K562 (cell line): ENCODE data around the gene ENC1. TPM values are rescaled to one million over a fixed set of nuclear protein-coding genes. Genes with fewer than 3 reads are reported as not detected.

Experiments
- ATAC-seq: fragments of 200-7000 bp; cut with Tn5 transposase; 3 replicates; pipeline ENCODE4 v1.9.1; 2020; ENCODE audit warnings: moderate library complexity
- BruUV-seq: library from RNA; stranded (reverse); fragments of 400-500 nt; replicated peaks from 2 replicates; lab custom pipeline; 2021; lab: Mats Ljungman, UMichigan
- CTCF ChIA-PET: fragments of 300-600 bp; formaldehyde crosslinking; extraction: SDS; loops from one replicate; lab custom pipeline; 2021; ENCODE audit warnings: low intra/inter-chr PET ratio; lab: Yijun Ruan, JAX
- POLR2A ChIA-PET: fragments of 300-600, 350-650 bp; sonication (Branson Sonifier 250); formaldehyde crosslinking; extraction: SDS; loops from one replicate; lab custom pipeline; 2021; ENCODE audit warnings: antibody characterized with exemption, inconsistent platforms; lab: Yijun Ruan, JAX
- DNase-seq, 4 experiments: peaks; one replicate each; pipeline versions ENCODE4 v3.0.0 to v3.0.0-alpha.2; 2011 to 2018; ENCODE audit warnings: low spot score in 3 of 4, mixed read lengths in 3 of 4; ENCODE audit errors: extremely low read depth in 1 of 4
- FAIRE-seq: peaks from 2 replicates; lab custom pipeline; 2011; peaks lifted over from hg19 to GRCh38; lab: Jason Lieb, UNC
- H2AFZ ChIP-seq: 2 replicates; pipeline ENCODE4 v1.6.0; 2011; ENCODE audit warnings: low read depth, low read length, control low read depth, inconsistent platforms
- H3K27ac ChIP-seq: fragments of 200-600 bp; 3 replicates; pipeline ENCODE4 v1.8.0; 2011; ENCODE audit warnings: low read depth, mild to moderate bottlenecking, control low read depth, inconsistent platforms, low read length, moderate library complexity, mixed read lengths; ENCODE audit errors: extremely low read depth
- H3K27me3 ChIP-seq, 2 experiments: fragments of 300-600 bp in 1 of 2; 2 replicates in 1 of 2; 3 replicates in 1 of 2; pipeline versions ENCODE4 v1.6.0 to v1.8.0; 2011; ENCODE audit warnings: inconsistent platforms in 2 of 2, low read length in 2 of 2, mild to moderate bottlenecking in 1 of 2, mixed read lengths in 1 of 2, moderate library complexity in 1 of 2; ENCODE audit not compliant: control insufficient read depth in 2 of 2, insufficient read depth in 2 of 2
- H3K36me3 ChIP-seq: fragments of 300-600 bp; 3 replicates; pipeline ENCODE4 v1.8.0; 2011; ENCODE audit warnings: mild to moderate bottlenecking, low read length, inconsistent platforms; ENCODE audit not compliant: control insufficient read depth, insufficient read depth
- H3K4me1 ChIP-seq, 2 experiments: fragments of 200-600 bp in 1 of 2; replicated peaks in 1 of 2; 2 replicates in 1 of 2; 3 replicates in 1 of 2; pipeline versions ENCODE4 v1.5.1 to v1.8.0; 2011; ENCODE audit warnings: inconsistent platforms in 2 of 2, low read length in 2 of 2, mild to moderate bottlenecking in 1 of 2, mixed read lengths in 1 of 2, moderate library complexity in 1 of 2; ENCODE audit not compliant: control insufficient read depth in 2 of 2, insufficient read depth in 2 of 2
- H3K4me2 ChIP-seq: 2 replicates; pipeline ENCODE4 v1.6.1; 2011; ENCODE audit warnings: low read length, control low read depth, inconsistent platforms, mixed read lengths; ENCODE audit not compliant: insufficient read depth
- H3K4me3 ChIP-seq: fragments of 200-600 bp; sonication (generic), shearing (Covaris generic); 2 replicates; pipeline ENCODE4 v1.5.1; 2016; ENCODE audit warnings: control low read depth, inconsistent platforms
- H3K79me2 ChIP-seq: fragments of 200-600 bp; 3 replicates; pipeline ENCODE4 v1.8.0; 2011; ENCODE audit warnings: low read length, inconsistent platforms; ENCODE audit not compliant: control insufficient read depth, insufficient read depth
- H3K9ac ChIP-seq, 2 experiments: 2 replicates each; pipeline versions ENCODE4 v1.6.0 to v1.6.1; 2011; ENCODE audit warnings: low read depth in 2 of 2, low read length in 2 of 2, control low read depth in 1 of 2, inconsistent platforms in 1 of 2, mild to moderate bottlenecking in 1 of 2, mixed read lengths in 1 of 2; ENCODE audit not compliant: insufficient read depth in 1 of 2
- H3K9me1 ChIP-seq: one replicate; pipeline ENCODE4 v1.6.0; 2011; ENCODE audit warnings: inconsistent platforms, mild to moderate bottlenecking, low read length, moderate library complexity; ENCODE audit not compliant: control insufficient read depth, insufficient read depth
- H3K9me3 ChIP-seq: replicated peaks from 2 replicates; pipeline ENCODE4 v1.5.1; 2011; ENCODE audit warnings: low read depth, low read length, inconsistent platforms; ENCODE audit not compliant: control insufficient read depth, insufficient read depth
- H4K20me1 ChIP-seq: replicated peaks from 2 replicates; pipeline ENCODE4 v1.6.1; 2011; ENCODE audit warnings: low read length, inconsistent platforms, mixed read lengths; ENCODE audit not compliant: control insufficient read depth, insufficient read depth
- ARHGAP35 ChIP-seq: fragments of 450-650 bp; IDR thresholded peaks from 2 replicates; pipeline ENCODE4 v1.6.1; 2018; ENCODE audit not compliant: partially characterized antibody
- COPS2 ChIP-seq: fragments of 450-650 bp; conservative IDR thresholded peaks from 2 replicates; pipeline ENCODE4 v1.6.1; 2016; ENCODE audit warnings: mild to moderate bottlenecking, moderate library complexity
- HMBOX1 ChIP-seq: sonication (generic); IDR thresholded peaks from 2 replicates; pipeline ENCODE4 v1.6.1; 2016
- HMG20A ChIP-seq: fragments of 450-650 bp; formaldehyde crosslinking; conservative IDR thresholded peaks from 2 replicates; pipeline ENCODE4 v1.4.0; 2020; ENCODE audit warnings: mild to moderate bottlenecking, mixed read lengths
- HNRNPK ChIP-seq: fragments of 200-400 bp; formaldehyde crosslinking; IDR thresholded peaks from one replicate; pipeline ENCODE4 v1.6.1; 2018; ENCODE audit warnings: mild to moderate bottlenecking, low read depth, low read length; ENCODE audit not compliant: poor library complexity, severe bottlenecking
- MED1 ChIP-seq: sonication (generic); formaldehyde crosslinking; IDR thresholded peaks from 2 replicates; pipeline ENCODE4 v1.8.1; 2023; ENCODE audit warnings: missing genetic modification reagents, borderline replicate concordance
- MEF2A ChIP-seq: IDR thresholded peaks from 2 replicates; pipeline ENCODE4 v1.6.1; 2011; ENCODE audit warnings: low read depth, mild to moderate bottlenecking, low read length, moderate library complexity; ENCODE audit not compliant: control insufficient read depth
- MYC ChIP-seq, 2 experiments: fragments of 250-450 bp in 1 of 2; sonication (Bioruptor Pico) in 1 of 2; IDR thresholded peaks; 2 replicates each; pipeline versions ENCODE4 v1.5.1 to v1.6.1; 2012 to 2021; ENCODE audit warnings: low read depth in 2 of 2, borderline replicate concordance in 1 of 2, improper control_type of control experiment in 1 of 2, low read length in 1 of 2, mild to moderate bottlenecking in 1 of 2, moderate library complexity in 1 of 2
- RFX1 ChIP-seq: fragments of 450-650 bp; IDR thresholded peaks from 2 replicates; pipeline ENCODE4 v1.6.1; 2016; ENCODE audit warnings: mild to moderate bottlenecking, moderate library complexity
- SMAD4 ChIP-seq: fragments of 250-450 bp; sonication (Bioruptor Pico); conservative IDR thresholded peaks from 2 replicates; pipeline ENCODE4 v1.8.0; 2021; ENCODE audit warnings: inconsistent platforms, mild to moderate bottlenecking, moderate library complexity
- TRIM28 ChIP-seq: fragments of 450-650 bp; IDR thresholded peaks from 2 replicates; pipeline ENCODE4 v1.6.1; 2017
- XRCC5 ChIP-seq: fragments of 200-400 bp; formaldehyde crosslinking; IDR thresholded peaks from 2 replicates; pipeline ENCODE4 v1.6.1; 2017; ENCODE audit warnings: low read depth, mild to moderate bottlenecking, low read length
- ZBTB8A ChIP-seq: fragments of 450-650 bp; IDR thresholded peaks from 2 replicates; pipeline ENCODE4 v1.6.1; 2018; ENCODE audit warnings: mild to moderate bottlenecking, moderate library complexity; ENCODE audit not compliant: partially characterized antibody
- ZC3H4 ChIP-seq: sonication (generic); formaldehyde crosslinking; IDR thresholded peaks from 2 replicates; pipeline ENCODE4 v1.9.0; 2021; ENCODE audit warnings: missing genetic modification reagents, borderline replicate concordance
- ZNF174 ChIP-seq: fragments of 250-450 bp; sonication (Bioruptor Pico); IDR thresholded peaks from 2 replicates; pipeline ENCODE4 v1.4.0; 2020; ENCODE audit warnings: mild to moderate bottlenecking
- ZNF217 ChIP-seq: sonication (generic); formaldehyde crosslinking; IDR thresholded peaks from 2 replicates; pipeline ENCODE4 v1.8.0; 2022; ENCODE audit warnings: mild to moderate bottlenecking, missing genetic modification reagents
- ZNF277 ChIP-seq: fragments of 250-450 bp; sonication (Bioruptor Pico); IDR thresholded peaks from 2 replicates; pipeline ENCODE4 v1.8.0; 2022; ENCODE audit warnings: inconsistent platforms, mild to moderate bottlenecking, moderate library complexity, borderline replicate concordance
- WGBS: fragments of 100-300 bp; shearing (Covaris generic); methylation state at CpG from one replicate; pipeline ENCODE4 v1.1.6; 2016; ENCODE audit warnings: low coverage, mixed read lengths; ENCODE audit not compliant: insufficient coverage; ENCODE audit errors: missing lambda C conversion rate; 5-methylcytosine and 5-hydroxymethylcytosine counted together
- in situ Hi-C: fragments of 300-500 bp; cut with MboI; formaldehyde crosslinking; loops from 4 replicates; pipeline ENCODE4 v1.15.0; 2018; ENCODE audit warnings: inconsistent platforms, mixed read lengths
- intact Hi-C: fragments of 100-400 bp; cut with micrococcal nuclease; formaldehyde crosslinking; loops from 2 replicates; pipeline ENCODE4 v1.14.2; 2022
- polyA plus RNA-seq, 8 experiments: library from polyadenylated mRNA; depleted of rRNA in 4 of 8; stranded (reverse) in 5 of 8; unstranded in 3 of 8; fragments of >200 nt; fragmentation: Nextera tagmentation in 2 of 8; fragmentation: Illumina TruSeq in 1 of 8; extraction: Ambion mirVana in 2 of 8; extraction: Trizol in 1 of 8; gene quantifications; 2 replicates each; pipeline versions ENCODE4 v1.2.1 to v1.2.3, GENCODE V29; 2011 to 2014; ENCODE audit warnings: inconsistent platforms in 1 of 8, missing spikeins in 1 of 8
- total RNA-seq, 7 experiments: library from RNA; depleted of rRNA in 6 of 7; stranded (reverse); fragments of >200 nt in 6 of 7; fragmentation: Illumina TruSeq in 2 of 7; extraction: Trizol in 2 of 7; gene quantifications; 2 replicates each; pipeline versions ENCODE4 v1.2.1 to v1.2.3, GENCODE V29; 2011 to 2021; ENCODE audit warnings: low replicate concordance in 1 of 7

The ENC1 gene
- total and polyA plus RNA-seq, 9 of the 15 experiments (the other 6 are each of a cell fraction or from before 2014, with no cell fraction given), result 0.17 to 3.2 (median 0.97) TPM

- no peak overlapping the region for H3K4me2 ChIP-seq
Observed at GRCh38 chr5:74626386-74627222, 13.9 kb downstream of the ENC1 start.

More at GRCh38 chr5:74626386-74627222, 13.9 kb downstream of the ENC1 start:
- H3K9me3 ChIP-seq, result no peaks in the 10 kb centered on the region; the same call in 1 of the 2 replicates
- no peaks in the 10 kb centered on the region for H3K36me3 ChIP-seq
- TF ChIP-seq ZNF174 (CRISPR knock-in tag) (no peak), ARHGAP35 (no peak), MYC (IDR thresholded peaks at IDR 0.05; ENCODE audit: low read depth, low read length) (no peak), MYC (CRISPR knock-in tag; IDR thresholded peaks at IDR 0.05; ENCODE audit: borderline replicate concordance, low read depth) (no peak), ZBTB8A (no peak), ZNF217 (CRISPR knock-in tag) (no peak), HNRNPK (no peak), MED1 (CRISPR knock-in tag) (no peak), MEF2A (no peak), TRIM28 (no peak), XRCC5 (no peak), RFX1 (no peak), ZC3H4 (CRISPR knock-in tag) (no peak), COPS2 (no peak), SMAD4 (no peak), HMBOX1 (no peak), ZNF277 (CRISPR knock-in tag) (no peak), HMG20A (CRISPR knock-in tag) (no peak)
- no TSS peak for BruUV-seq
- H3K9ac ChIP-seq, result no peak overlapping the region
- no peak overlapping the region for H2AFZ ChIP-seq
- H4K20me1 ChIP-seq, result no peaks in the 10 kb centered on the region
- ChIA-PET CTCF (no interaction called here), POLR2A (interaction anchor here (0.7 kb wide), 1 partner anchor 14 kb away, joined by 3 read pairs; the partner anchor contains the start of gene ENC1)
- H3K4me1 ChIP-seq, result peaks cover 0 to 3% of the 10 kb centered on the region in 2 experiments; a peak in 2 of 5 replicates
- H3K79me2 ChIP-seq, result no peaks in the 10 kb centered on the region
- no peak for DNase-seq
- no peak for ATAC-seq
- H3K9me1 ChIP-seq, result no peaks in the 10 kb centered on the region
- no peak for FAIRE-seq
- intact Hi-C loops, result no loop called here
- in situ Hi-C loops, result loop anchor here (25.0 kb wide), 1 partner anchor 589 kb away; no protein-coding TSS in a partner anchor
- peaks cover 0 to 4% of the 10 kb centered on the region in 2 experiments; a peak in 2 of 5 replicates for H3K27me3 ChIP-seq
- WGBS, result 37% methylated on average over 7 of the region's 7 CpGs
- H3K27ac ChIP-seq, result no peak overlapping the region
- H3K4me3 ChIP-seq, result no peak overlapping the region
